GM23338 (cell line): Measurements from ENCODE around the gene FRY. TPM values are rescaled to one million over a fixed set of nuclear protein-coding genes. Genes with fewer than 3 reads are reported as not detected.

Source experiments
- ATAC-seq: fragments of 200-7000 bp; cut with Tn5 transposase; 3 replicates; pipeline ENCODE4 v1.9.1; 2020
- DNase-seq: peaks from one replicate; pipeline ENCODE4 v3.0.0-alpha.2; 2015; ENCODE audit warnings: low spot score
- H2AFZ ChIP-seq: fragments of 200-600 bp; sonication (generic); 2 replicates; pipeline ENCODE4 v1.8.0; 2016; ENCODE audit warnings: antibody characterized with exemption, mild to moderate bottlenecking, moderate library complexity
- H3F3A ChIP-seq: fragments of 200-600 bp; sonication (generic); replicated peaks from 2 replicates; pipeline ENCODE4 v1.8.0; 2017; ENCODE audit warnings: antibody characterized with exemption, mixed run types, low read depth
- H3K27ac ChIP-seq: fragments of 200-600 bp; sonication (generic); 2 replicates; pipeline ENCODE4 v1.6.1; 2016; ENCODE audit warnings: low read depth
- H3K27me3 ChIP-seq: fragments of 200-600 bp; sonication (generic); 2 replicates; pipeline ENCODE4 v1.8.0; 2016; ENCODE audit warnings: mild to moderate bottlenecking, mixed run types, moderate library complexity; ENCODE audit not compliant: insufficient read depth
- H3K36me3 ChIP-seq: fragments of 200-600 bp; sonication (generic); 2 replicates; pipeline ENCODE4 v1.8.0; 2016; ENCODE audit warnings: mild to moderate bottlenecking; ENCODE audit not compliant: insufficient read depth
- H3K4me1 ChIP-seq: fragments of 200-600 bp; sonication (generic); 2 replicates; pipeline ENCODE4 v1.8.0; 2016; ENCODE audit warnings: mild to moderate bottlenecking, moderate library complexity; ENCODE audit not compliant: insufficient read depth
- H3K4me2 ChIP-seq: fragments of 200-600 bp; sonication (generic); 2 replicates; pipeline ENCODE4 v1.7.1; 2017; ENCODE audit warnings: mixed run types
- H3K4me3 ChIP-seq: fragments of 200-600 bp; sonication (generic); 2 replicates; pipeline ENCODE4 v1.6.1; 2016; ENCODE audit warnings: mixed run types
- H3K79me2 ChIP-seq: fragments of 200-600 bp; sonication (generic); replicated peaks from 2 replicates; pipeline ENCODE4 v1.8.0; 2017; ENCODE audit warnings: mild to moderate bottlenecking; ENCODE audit not compliant: insufficient read depth
- H3K9me2 ChIP-seq: fragments of 200-600 bp; sonication (generic); 2 replicates; pipeline ENCODE4 v1.8.0; 2017; ENCODE audit not compliant: insufficient read depth
- H4K20me1 ChIP-seq: fragments of 200-600 bp; sonication (generic); replicated peaks from 2 replicates; pipeline ENCODE4 v1.8.0; 2017; ENCODE audit warnings: mild to moderate bottlenecking; ENCODE audit not compliant: insufficient read depth
- H3K27ac Mint-ChIP-seq: 2 replicates; pipeline ENCODE4 v1.8.0; 2020; ENCODE audit warnings: inconsistent platforms, mild to moderate bottlenecking, moderate library complexity, mixed read lengths
- H3K27me3 Mint-ChIP-seq: 3 replicates; pipeline ENCODE4 v1.8.0; 2022; ENCODE audit warnings: low read depth, mild to moderate bottlenecking, moderate library complexity, mixed read lengths, inconsistent platforms; ENCODE audit not compliant: insufficient read depth, poor library complexity
- H3K36me3 Mint-ChIP-seq: 3 replicates; pipeline ENCODE4 v1.8.0; 2021; ENCODE audit warnings: low read depth, mild to moderate bottlenecking, inconsistent platforms, moderate library complexity, mixed read lengths
- H3K4me1 Mint-ChIP-seq: 3 replicates; pipeline ENCODE4 v1.8.0; 2020; ENCODE audit warnings: mild to moderate bottlenecking, inconsistent platforms, mixed read lengths
- H3K4me3 Mint-ChIP-seq: 3 replicates; pipeline ENCODE4 v1.8.0; 2021; ENCODE audit warnings: moderate library complexity, mild to moderate bottlenecking, inconsistent platforms, mixed read lengths
- H3K9me3 Mint-ChIP-seq: 3 replicates; pipeline ENCODE4 v1.8.0; 2020; ENCODE audit warnings: moderate library complexity, mild to moderate bottlenecking, inconsistent platforms, mixed read lengths
- CREB1 ChIP-seq: fragments of 250-450 bp; sonication (Bioruptor Pico); IDR thresholded peaks from 2 replicates; pipeline ENCODE4 v1.5.0; 2020; ENCODE audit warnings: low read depth, mild to moderate bottlenecking, moderate library complexity
- ETS1 ChIP-seq: IDR thresholded peaks from 2 replicates; pipeline ENCODE4 v1.6.1; 2016; ENCODE audit warnings: antibody characterized with exemption
- EZH2 ChIP-seq: fragments of 200-600 bp; sonication (generic); IDR thresholded peaks from one replicate; pipeline ENCODE4 v1.8.0; 2017; ENCODE audit warnings: antibody characterized with exemption, mild to moderate bottlenecking, low read depth; ENCODE audit not compliant: unreplicated experiment
- EZH2phosphoT487 ChIP-seq: fragments of 200-600 bp; sonication (generic); IDR thresholded peaks from one replicate; pipeline ENCODE4 v1.8.1; 2018; ENCODE audit warnings: antibody characterized with exemption; ENCODE audit not compliant: unreplicated experiment
- JUNB ChIP-seq: IDR thresholded peaks from one replicate; pipeline ENCODE4 v1.6.1; 2016; ENCODE audit warnings: antibody characterized with exemption; ENCODE audit not compliant: unreplicated experiment
- NANOG ChIP-seq: IDR thresholded peaks from 2 replicates; pipeline ENCODE4 v1.6.1; 2016; ENCODE audit warnings: antibody characterized with exemption, borderline replicate concordance
- POLR2AphosphoS5 ChIP-seq: IDR thresholded peaks from 2 replicates; pipeline ENCODE4 v1.6.1; 2016; ENCODE audit warnings: antibody characterized with exemption, low read depth
- REST ChIP-seq: IDR thresholded peaks from one replicate; pipeline ENCODE4 v1.6.1; 2018; ENCODE audit warnings: antibody characterized with exemption; ENCODE audit not compliant: unreplicated experiment
- STAT1 ChIP-seq: IDR thresholded peaks from one replicate; pipeline ENCODE4 v1.6.1; 2016; ENCODE audit warnings: antibody characterized with exemption; ENCODE audit not compliant: unreplicated experiment
- ZNF114 ChIP-seq: fragments of 250-450 bp; sonication (Bioruptor Pico); IDR thresholded peaks from 2 replicates; pipeline ENCODE4 v1.5.0; 2020; ENCODE audit warnings: mild to moderate bottlenecking, moderate library complexity
- ZNF331 ChIP-seq: fragments of 250-450 bp; sonication (Bioruptor Pico); IDR thresholded peaks from 2 replicates; pipeline ENCODE4 v1.5.0; 2020; ENCODE audit warnings: low read depth, mild to moderate bottlenecking, moderate library complexity
- polyA plus RNA-seq: library from polyadenylated mRNA; unstranded; fragments of >200 nt; fragmentation: Nextera tagmentation; extraction: Ambion mirVana; gene quantifications from 2 replicates; pipeline ENCODE4 v1.2.1, GENCODE V29; 2016
- total RNA-seq: library from RNA; depleted of rRNA; stranded (reverse); fragments of >200 nt; shearing (Covaris generic); gene quantifications from 2 replicates; pipeline ENCODE4 v1.2.3, GENCODE V29; 2014
- TF ChIP-seq, protein P1 (sequence below), 2 experiments: fragments of 200-600 bp in 1 of 2; sonication (generic) in 1 of 2; conservative IDR thresholded peaks; 2 replicates each; pipeline versions ENCODE4 v1.5.1 to v1.6.1; 2016 to 2017; ENCODE audit warnings: antibody characterized with exemption in 2 of 2, low read depth in 2 of 2, mild to moderate bottlenecking in 2 of 2, moderate library complexity in 1 of 2
- TF ChIP-seq, protein P2 (sequence below): fragments of 250-450 bp; sonication (Bioruptor Pico); IDR thresholded peaks from 2 replicates; pipeline ENCODE4 v1.5.0; 2020; ENCODE audit warnings: mild to moderate bottlenecking, moderate library complexity

FRY gene
- total and polyA plus RNA-seq, 2 experiments from 2014 or later = 2.4 to 10.1 TPM

DNA sequence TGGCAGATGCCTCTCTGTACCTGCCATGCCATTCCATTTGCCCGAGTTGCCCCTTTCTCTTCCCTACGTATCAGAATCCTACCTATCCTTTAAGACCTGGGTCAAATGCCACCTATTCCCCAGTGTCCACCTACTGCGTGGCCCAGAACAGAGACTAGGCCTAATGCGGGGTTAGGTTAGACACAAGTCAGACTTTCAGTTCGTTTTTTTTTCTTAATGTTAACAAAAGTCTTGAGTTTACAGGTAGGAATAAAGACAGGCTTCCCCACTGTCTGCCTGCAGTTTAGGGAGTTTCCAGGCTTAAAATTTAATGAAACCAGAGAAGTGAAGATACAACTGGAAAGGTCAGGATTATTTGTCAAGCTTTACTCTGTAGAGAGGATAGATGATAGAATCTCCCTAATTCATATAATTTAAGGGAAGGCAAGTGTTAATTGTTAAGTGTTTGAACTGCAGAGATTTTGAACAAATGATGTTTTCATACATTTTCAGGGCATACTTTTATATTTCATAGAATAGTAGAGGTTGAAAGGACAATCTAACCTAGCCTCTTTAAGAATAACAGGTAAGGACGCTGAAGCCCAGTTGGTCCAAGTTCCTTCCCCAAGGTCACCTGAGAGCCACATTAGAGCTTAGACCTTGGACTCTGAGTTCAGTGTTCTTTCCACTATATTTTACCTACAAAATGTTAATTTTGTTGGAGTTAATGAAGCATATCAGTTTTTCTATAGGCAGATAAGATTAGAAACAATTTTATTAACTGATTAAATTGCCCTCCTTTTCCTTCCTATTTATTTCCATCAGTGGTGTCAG lies 35.8 kb downstream of the FRY start:
- no peak overlapping the region for H3K4me3 ChIP-seq
- peaks cover 4% of the 10 kb centered on the region; the same call in 2 of the 3 replicates for H3K36me3 Mint-ChIP-seq
- H3K36me3 ChIP-seq = no peaks in the 10 kb centered on the region
- no peak overlapping the region for H2AFZ ChIP-seq
- H3K4me2 ChIP-seq = no peak overlapping the region
- no peaks in the 10 kb centered on the region for H3K27me3 Mint-ChIP-seq
- no peak overlapping the region for H3K27ac Mint-ChIP-seq
- no peak overlapping the region for H3K4me3 Mint-ChIP-seq
- H3K27ac ChIP-seq = no peak overlapping the region
- H3K9me2 ChIP-seq = no peaks in the 10 kb centered on the region
- TF ChIP-seq EZH2 (no peak), POLR2AphosphoS5 (no peak), CREB1 (CRISPR knock-in tag) (no peak), JUNB (no peak), REST (no peak), ETS1 (no peak), EZH2phosphoT487 (no peak), STAT1 (no peak), ZNF331 (CRISPR knock-in tag) (no peak), ZNF114 (CRISPR knock-in tag) (no peak), NANOG (no peak)
- TF ChIP-seq, protein P1, sequence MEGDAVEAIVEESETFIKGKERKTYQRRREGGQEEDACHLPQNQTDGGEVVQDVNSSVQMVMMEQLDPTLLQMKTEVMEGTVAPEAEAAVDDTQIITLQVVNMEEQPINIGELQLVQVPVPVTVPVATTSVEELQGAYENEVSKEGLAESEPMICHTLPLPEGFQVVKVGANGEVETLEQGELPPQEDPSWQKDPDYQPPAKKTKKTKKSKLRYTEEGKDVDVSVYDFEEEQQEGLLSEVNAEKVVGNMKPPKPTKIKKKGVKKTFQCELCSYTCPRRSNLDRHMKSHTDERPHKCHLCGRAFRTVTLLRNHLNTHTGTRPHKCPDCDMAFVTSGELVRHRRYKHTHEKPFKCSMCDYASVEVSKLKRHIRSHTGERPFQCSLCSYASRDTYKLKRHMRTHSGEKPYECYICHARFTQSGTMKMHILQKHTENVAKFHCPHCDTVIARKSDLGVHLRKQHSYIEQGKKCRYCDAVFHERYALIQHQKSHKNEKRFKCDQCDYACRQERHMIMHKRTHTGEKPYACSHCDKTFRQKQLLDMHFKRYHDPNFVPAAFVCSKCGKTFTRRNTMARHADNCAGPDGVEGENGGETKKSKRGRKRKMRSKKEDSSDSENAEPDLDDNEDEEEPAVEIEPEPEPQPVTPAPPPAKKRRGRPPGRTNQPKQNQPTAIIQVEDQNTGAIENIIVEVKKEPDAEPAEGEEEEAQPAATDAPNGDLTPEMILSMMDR (conservative IDR thresholded peaks at IDR 0.05; ENCODE audit: low read depth in 2 of 2) = no peak
- TF ChIP-seq, protein P2, sequence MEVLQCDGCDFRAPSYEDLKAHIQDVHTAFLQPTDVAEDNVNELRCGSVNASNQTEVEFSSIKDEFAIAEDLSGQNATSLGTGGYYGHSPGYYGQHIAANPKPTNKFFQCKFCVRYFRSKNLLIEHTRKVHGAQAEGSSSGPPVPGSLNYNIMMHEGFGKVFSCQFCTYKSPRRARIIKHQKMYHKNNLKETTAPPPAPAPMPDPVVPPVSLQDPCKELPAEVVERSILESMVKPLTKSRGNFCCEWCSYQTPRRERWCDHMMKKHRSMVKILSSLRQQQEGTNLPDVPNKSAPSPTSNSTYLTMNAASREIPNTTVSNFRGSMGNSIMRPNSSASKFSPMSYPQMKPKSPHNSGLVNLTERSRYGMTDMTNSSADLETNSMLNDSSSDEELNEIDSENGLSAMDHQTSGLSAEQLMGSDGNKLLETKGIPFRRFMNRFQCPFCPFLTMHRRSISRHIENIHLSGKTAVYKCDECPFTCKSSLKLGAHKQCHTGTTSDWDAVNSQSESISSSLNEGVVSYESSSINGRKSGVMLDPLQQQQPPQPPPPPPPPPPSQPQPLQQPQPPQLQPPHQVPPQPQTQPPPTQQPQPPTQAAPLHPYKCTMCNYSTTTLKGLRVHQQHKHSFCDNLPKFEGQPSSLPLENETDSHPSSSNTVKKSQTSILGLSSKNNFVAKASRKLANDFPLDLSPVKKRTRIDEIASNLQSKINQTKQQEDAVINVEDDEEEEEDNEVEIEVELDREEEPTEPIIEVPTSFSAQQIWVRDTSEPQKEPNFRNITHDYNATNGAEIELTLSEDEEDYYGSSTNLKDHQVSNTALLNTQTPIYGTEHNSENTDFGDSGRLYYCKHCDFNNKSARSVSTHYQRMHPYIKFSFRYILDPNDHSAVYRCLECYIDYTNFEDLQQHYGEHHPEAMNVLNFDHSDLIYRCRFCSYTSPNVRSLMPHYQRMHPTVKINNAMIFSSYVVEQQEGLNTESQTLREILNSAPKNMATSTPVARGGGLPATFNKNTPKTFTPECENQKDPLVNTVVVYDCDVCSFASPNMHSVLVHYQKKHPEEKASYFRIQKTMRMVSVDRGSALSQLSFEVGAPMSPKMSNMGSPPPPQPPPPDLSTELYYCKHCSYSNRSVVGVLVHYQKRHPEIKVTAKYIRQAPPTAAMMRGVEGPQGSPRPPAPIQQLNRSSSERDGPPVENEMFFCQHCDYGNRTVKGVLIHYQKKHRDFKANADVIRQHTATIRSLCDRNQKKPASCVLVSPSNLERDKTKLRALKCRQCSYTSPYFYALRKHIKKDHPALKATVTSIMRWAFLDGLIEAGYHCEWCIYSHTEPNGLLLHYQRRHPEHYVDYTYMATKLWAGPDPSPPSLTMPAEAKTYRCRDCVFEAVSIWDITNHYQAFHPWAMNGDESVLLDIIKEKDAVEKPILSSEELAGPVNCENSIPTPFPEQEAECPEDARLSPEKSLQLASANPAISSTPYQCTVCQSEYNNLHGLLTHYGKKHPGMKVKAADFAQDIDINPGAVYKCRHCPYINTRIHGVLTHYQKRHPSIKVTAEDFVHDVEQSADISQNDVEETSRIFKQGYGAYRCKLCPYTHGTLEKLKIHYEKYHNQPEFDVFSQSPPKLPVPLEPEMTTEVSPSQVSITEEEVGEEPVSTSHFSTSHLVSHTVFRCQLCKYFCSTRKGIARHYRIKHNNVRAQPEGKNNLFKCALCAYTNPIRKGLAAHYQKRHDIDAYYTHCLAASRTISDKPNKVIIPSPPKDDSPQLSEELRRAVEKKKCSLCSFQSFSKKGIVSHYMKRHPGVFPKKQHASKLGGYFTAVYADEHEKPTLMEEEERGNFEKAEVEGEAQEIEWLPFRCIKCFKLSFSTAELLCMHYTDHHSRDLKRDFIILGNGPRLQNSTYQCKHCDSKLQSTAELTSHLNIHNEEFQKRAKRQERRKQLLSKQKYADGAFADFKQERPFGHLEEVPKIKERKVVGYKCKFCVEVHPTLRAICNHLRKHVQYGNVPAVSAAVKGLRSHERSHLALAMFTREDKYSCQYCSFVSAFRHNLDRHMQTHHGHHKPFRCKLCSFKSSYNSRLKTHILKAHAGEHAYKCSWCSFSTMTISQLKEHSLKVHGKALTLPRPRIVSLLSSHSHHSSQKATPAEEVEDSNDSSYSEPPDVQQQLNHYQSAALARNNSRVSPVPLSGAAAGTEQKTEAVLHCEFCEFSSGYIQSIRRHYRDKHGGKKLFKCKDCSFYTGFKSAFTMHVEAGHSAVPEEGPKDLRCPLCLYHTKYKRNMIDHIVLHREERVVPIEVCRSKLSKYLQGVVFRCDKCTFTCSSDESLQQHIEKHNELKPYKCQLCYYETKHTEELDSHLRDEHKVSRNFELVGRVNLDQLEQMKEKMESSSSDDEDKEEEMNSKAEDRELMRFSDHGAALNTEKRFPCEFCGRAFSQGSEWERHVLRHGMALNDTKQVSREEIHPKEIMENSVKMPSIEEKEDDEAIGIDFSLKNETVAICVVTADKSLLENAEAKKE = no peak
- H3K4me1 ChIP-seq = no peaks in the 10 kb centered on the region
- H3K9me3 Mint-ChIP-seq = peaks cover 16% of the 10 kb centered on the region; the same call in 2 of the 3 replicates
- no peak for DNase-seq
- H3F3A ChIP-seq = no peaks in the 10 kb centered on the region
- no peak for ATAC-seq
- H3K79me2 ChIP-seq = no peaks in the 10 kb centered on the region
- no peaks in the 10 kb centered on the region for H3K27me3 ChIP-seq
- no peaks in the 10 kb centered on the region for H4K20me1 ChIP-seq
- H3K4me1 Mint-ChIP-seq = peaks cover 17% of the 10 kb centered on the region
